ENCODE data around the gene CPSF4. TPM values are rescaled to one million over a fixed set of nuclear protein-coding genes. Genes with fewer than 3 reads are reported as not detected.

The CPSF4 gene
- total and polyA plus RNA-seq, 2 donors (not counting 1 experiment from before 2014, with no cell fraction given), result 52.9 to 63.2 TPM

DNA sequence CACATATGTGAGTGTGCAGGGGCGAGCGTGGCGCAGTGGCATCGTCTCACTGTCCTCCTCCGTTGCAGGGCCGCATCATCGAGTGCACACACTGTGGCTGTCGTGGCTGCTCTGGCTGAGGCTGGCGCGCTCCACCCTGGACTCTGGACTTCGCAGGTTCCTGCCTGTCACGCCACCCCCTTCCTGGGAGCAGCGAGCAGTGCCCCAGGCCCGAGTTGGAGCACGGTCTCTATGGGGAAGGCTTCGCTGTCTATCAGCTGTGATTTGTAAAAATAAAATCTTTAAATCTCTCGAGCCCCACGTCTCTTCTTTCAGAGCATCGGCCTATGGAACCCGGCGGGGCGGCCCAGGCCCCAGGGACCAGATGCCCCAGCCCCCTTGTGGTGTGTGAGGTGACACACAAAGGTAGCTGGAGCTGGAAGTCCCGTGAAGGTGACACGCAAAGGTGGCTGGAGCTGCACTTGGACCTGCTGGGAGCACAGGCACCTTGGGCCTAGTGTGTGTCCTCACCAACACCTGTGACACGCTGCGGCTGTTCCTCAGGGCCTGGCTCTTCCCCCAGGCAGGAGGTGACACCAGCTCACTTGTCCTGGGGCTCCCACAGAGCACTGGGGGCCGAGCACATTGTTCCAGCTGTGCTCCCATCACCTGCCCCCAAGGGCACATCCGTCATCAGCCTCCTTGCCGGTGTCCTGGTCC lies 19.3 kb upstream of the CPSF4 start:
- H3K4me3 ChIP-seq (ENCODE audit: control extremely low read depth in 1 of 5, extremely low read depth in 1 of 5, insufficient read depth in 1 of 5, low read depth in 2 of 5, low read length in 4 of 5), result no peak overlapping the region
- intact Hi-C loops (cut with micrococcal nuclease), result no loop called here
- H3K27ac ChIP-seq (ENCODE audit: low read length in 2 of 2), result no peak overlapping the region
- TF ChIP-seq EZH2 (IDR thresholded peaks at IDR 0.05; ENCODE audit: borderline replicate concordance, insufficient read depth, low read depth, low read length, poor library complexity, severe bottlenecking), result no peak
- TF ChIP-seq, protein P1, sequence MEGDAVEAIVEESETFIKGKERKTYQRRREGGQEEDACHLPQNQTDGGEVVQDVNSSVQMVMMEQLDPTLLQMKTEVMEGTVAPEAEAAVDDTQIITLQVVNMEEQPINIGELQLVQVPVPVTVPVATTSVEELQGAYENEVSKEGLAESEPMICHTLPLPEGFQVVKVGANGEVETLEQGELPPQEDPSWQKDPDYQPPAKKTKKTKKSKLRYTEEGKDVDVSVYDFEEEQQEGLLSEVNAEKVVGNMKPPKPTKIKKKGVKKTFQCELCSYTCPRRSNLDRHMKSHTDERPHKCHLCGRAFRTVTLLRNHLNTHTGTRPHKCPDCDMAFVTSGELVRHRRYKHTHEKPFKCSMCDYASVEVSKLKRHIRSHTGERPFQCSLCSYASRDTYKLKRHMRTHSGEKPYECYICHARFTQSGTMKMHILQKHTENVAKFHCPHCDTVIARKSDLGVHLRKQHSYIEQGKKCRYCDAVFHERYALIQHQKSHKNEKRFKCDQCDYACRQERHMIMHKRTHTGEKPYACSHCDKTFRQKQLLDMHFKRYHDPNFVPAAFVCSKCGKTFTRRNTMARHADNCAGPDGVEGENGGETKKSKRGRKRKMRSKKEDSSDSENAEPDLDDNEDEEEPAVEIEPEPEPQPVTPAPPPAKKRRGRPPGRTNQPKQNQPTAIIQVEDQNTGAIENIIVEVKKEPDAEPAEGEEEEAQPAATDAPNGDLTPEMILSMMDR (IDR thresholded peaks at IDR 0.05), result no peak
- peaks cover 22% of the 10 kb centered on the region for H3K79me2 ChIP-seq (ENCODE audit: control insufficient read depth, insufficient read depth, low read length)
- Mint-ChIP-seq H3K4me1 (no peaks in the 10 kb centered on the region), H3K27me3 (no peaks in the 10 kb centered on the region), H3K4me3 (no peak overlapping the region), H3K9me3 (ENCODE audit: insufficient read depth) (no peaks in the 10 kb centered on the region), H3K27ac (no peak overlapping the region)
- H2AFZ ChIP-seq (ENCODE audit: insufficient read depth, low read depth, low read length, poor library complexity, severe bottlenecking), result no peak overlapping the region
- ATAC-seq (ENCODE audit: low read depth) (no peak), DNase-seq (no peak)
- peaks cover 41% of the 10 kb centered on the region for H4K20me1 ChIP-seq (ENCODE audit: control insufficient read depth, insufficient read depth, low read length, poor library complexity, severe bottlenecking)
- ChIA-PET CTCF (no interaction called here), POLR2A (no interaction called here)
- no peaks in the 10 kb centered on the region for H3K9me3 ChIP-seq (ENCODE audit: control extremely low read depth in 1 of 3, control insufficient read depth in 2 of 3, insufficient read depth in 1 of 3, low read length in 2 of 3)
- no peaks in the 10 kb centered on the region for H3K4me1 ChIP-seq (ENCODE audit: control insufficient read depth in 2 of 2, insufficient read depth in 2 of 2, low read length in 2 of 2)
- H3K9ac ChIP-seq (ENCODE audit: low read length), result no peak overlapping the region
- no peaks in the 10 kb centered on the region for H3K27me3 ChIP-seq (replicated peaks in 1 of 4; ENCODE audit: control extremely low read depth in 1 of 4, control insufficient read depth in 3 of 4, insufficient read depth in 4 of 4, low read length in 3 of 4)
- WGBS (ENCODE audit: insufficient coverage), result 96% methylated on average over 28 of the region's 29 CpGs
- no peak overlapping the region for H3K4me2 ChIP-seq (replicated peaks; ENCODE audit: low read depth, low read length, poor library complexity, severe bottlenecking)
- peaks cover 14 to 57% of the 10 kb centered on the region in 2 experiments for H3K36me3 ChIP-seq (replicated peaks in 1 of 2; ENCODE audit: control extremely low read depth in 1 of 2, control insufficient read depth in 1 of 2, extremely low read depth in 1 of 2, insufficient read depth in 2 of 2, low read length in 1 of 2)

DNA sequence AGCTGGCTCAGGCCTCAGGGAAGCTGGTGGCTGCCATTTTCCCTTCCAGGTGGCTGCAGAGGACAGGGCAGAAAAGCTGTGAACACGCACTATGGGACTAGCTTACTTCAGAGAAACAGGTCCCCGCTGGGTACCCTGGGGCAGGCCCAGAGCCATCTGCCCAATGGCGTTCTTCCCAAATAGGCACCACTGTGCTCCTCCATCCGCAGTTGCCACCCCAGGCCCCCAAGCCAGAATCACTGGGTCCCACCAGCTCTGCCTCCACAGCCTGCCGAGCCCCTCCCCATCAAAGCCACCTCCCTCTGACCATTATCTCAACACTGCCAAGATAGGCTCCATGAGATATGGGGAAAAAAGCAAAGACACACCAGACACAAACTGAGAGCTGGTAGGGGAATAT lies 18.5 kb upstream of the CPSF4 start:
- Mint-ChIP-seq H3K9me3 (ENCODE audit: insufficient read depth) (no peaks in the 10 kb centered on the region), H3K4me1 (no peaks in the 10 kb centered on the region), H3K27me3 (no peaks in the 10 kb centered on the region), H3K4me3 (no peak overlapping the region), H3K27ac (no peak overlapping the region)
- Histone ChIP-seq H3K36me3 (replicated peaks in 1 of 2; ENCODE audit: control extremely low read depth in 1 of 2, control insufficient read depth in 1 of 2, extremely low read depth in 1 of 2, insufficient read depth in 2 of 2, low read length in 1 of 2) (peaks cover 13 to 56% of the 10 kb centered on the region in 2 experiments), H3K9ac (ENCODE audit: low read length) (no peak overlapping the region), H3K9me3 (ENCODE audit: control extremely low read depth in 1 of 3, control insufficient read depth in 2 of 3, insufficient read depth in 1 of 3, low read length in 2 of 3) (no peaks in the 10 kb centered on the region), H4K20me1 (ENCODE audit: control insufficient read depth, insufficient read depth, low read length, poor library complexity, severe bottlenecking) (peaks cover 34% of the 10 kb centered on the region), H3K27ac (ENCODE audit: low read length in 2 of 2) (no peak overlapping the region), H3K27me3 (replicated peaks in 1 of 4; ENCODE audit: control extremely low read depth in 1 of 4, control insufficient read depth in 3 of 4, insufficient read depth in 4 of 4, low read length in 3 of 4) (no peaks in the 10 kb centered on the region), H3K79me2 (ENCODE audit: control insufficient read depth, insufficient read depth, low read length) (peaks cover 16% of the 10 kb centered on the region), H3K4me2 (replicated peaks; ENCODE audit: low read depth, low read length, poor library complexity, severe bottlenecking) (no peak overlapping the region), H2AFZ (ENCODE audit: insufficient read depth, low read depth, low read length, poor library complexity, severe bottlenecking) (no peak overlapping the region), H3K4me1 (ENCODE audit: control insufficient read depth in 2 of 2, insufficient read depth in 2 of 2, low read length in 2 of 2) (no peaks in the 10 kb centered on the region), H3K4me3 (ENCODE audit: control extremely low read depth in 1 of 5, extremely low read depth in 1 of 5, insufficient read depth in 1 of 5, low read depth in 2 of 5, low read length in 4 of 5) (no peak overlapping the region)
- ATAC-seq (ENCODE audit: low read depth), result no peak
- DNase-seq, result no peak
- 100% methylated on average over 3 of the region's 5 CpGs for WGBS (ENCODE audit: insufficient coverage)
- ChIA-PET POLR2A (no interaction called here), CTCF (no interaction called here)
- intact Hi-C loops (cut with micrococcal nuclease), result no loop called here
- TF ChIP-seq EZH2 (IDR thresholded peaks at IDR 0.05; ENCODE audit: borderline replicate concordance, insufficient read depth, low read depth, low read length, poor library complexity, severe bottlenecking), result no peak
- TF ChIP-seq, protein P1 (IDR thresholded peaks at IDR 0.05), result no peak
